Neutrophil (primary cell): ENCODE data around the gene CXCL8.

Experiments
- H3K27ac ChIP-seq: fragments of 200-600 bp; sonication (generic); 2 replicates; pipeline ENCODE4 v1.5.1; 2016; ENCODE audit warnings: mild to moderate bottlenecking, moderate library complexity
- H3K27me3 ChIP-seq: fragments of 200-600 bp; sonication (generic); 2 replicates; pipeline ENCODE4 v1.6.0; 2016; ENCODE audit warnings: mild to moderate bottlenecking
- H3K36me3 ChIP-seq: fragments of 200-600 bp; sonication (generic); 2 replicates; pipeline ENCODE4 v1.5.1; 2017
- H3K4me1 ChIP-seq, 2 experiments: fragments of 200-600 bp in 1 of 2; sonication (generic) in 1 of 2; 1 replicate in 1 of 2; 2 replicates in 1 of 2; pipeline versions ENCODE4 v1.5.1 to v1.6.1; 2013 to 2016; ENCODE audit warnings: low read depth in 1 of 2, low read length in 1 of 2, mild to moderate bottlenecking in 1 of 2, moderate library complexity in 1 of 2; ENCODE audit not compliant: control insufficient read depth in 1 of 2, insufficient read depth in 1 of 2
- H3K4me3 ChIP-seq, 2 experiments: fragments of 200-600 bp in 1 of 2; sonication (generic) in 1 of 2; 1 replicate in 1 of 2; 2 replicates in 1 of 2; pipeline ENCODE4 v1.5.1; 2013 to 2016; ENCODE audit warnings: low read depth in 1 of 2, low read length in 1 of 2, mild to moderate bottlenecking in 1 of 2, moderate library complexity in 1 of 2
- H3K9me3 ChIP-seq: fragments of 200-600 bp; sonication (generic); 2 replicates; pipeline ENCODE4 v1.5.1; 2016
- TF ChIP-seq, protein P1 (sequence below): fragments of 200-600 bp; sonication (generic); IDR thresholded peaks from 2 replicates; pipeline ENCODE4 v1.5.1; 2016; ENCODE audit warnings: antibody characterized with exemption

CXCL8 gene

DNA sequence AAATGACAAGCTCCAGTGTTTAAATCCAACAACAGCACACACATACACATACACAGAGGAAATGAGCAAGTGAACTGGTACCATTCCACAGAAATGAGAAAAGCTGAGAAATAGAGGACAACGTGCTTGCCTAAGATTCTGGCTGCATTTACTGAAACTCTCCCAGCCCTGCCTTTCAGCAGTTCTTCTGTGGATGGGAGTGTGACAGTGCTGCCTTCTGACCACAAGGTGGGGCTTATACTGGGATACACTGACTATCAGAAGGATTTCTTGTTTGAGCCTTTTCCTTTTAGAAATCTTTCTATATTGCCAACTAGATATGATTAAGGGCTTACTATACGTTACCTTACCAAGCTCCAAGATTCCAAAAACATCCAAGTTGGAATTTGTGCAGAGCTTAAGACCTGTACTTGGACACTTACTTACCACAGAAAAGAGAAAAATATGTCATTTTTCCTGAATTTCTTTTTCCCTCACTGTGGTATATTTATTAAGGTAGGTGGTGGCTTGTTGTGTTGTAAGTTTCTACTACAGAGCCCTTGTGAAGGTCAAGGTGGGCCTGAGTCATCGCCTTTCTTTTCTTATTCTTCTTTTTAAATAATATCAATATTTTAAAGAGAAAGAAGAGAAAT lies 10.7 kb upstream of the CXCL8 start:
- Histone ChIP-seq H3K9me3 (no peaks in the 10 kb centered on the region), H3K4me1 (peaks cover 65 to 82% of the 10 kb centered on the region in 2 experiments), H3K27ac (peak overlapping the region; percentile 97), H3K27me3 (no peaks in the 10 kb centered on the region), H3K4me3 (no peak overlapping the region), H3K36me3 (no peaks in the 10 kb centered on the region)
- TF ChIP-seq, protein P1, sequence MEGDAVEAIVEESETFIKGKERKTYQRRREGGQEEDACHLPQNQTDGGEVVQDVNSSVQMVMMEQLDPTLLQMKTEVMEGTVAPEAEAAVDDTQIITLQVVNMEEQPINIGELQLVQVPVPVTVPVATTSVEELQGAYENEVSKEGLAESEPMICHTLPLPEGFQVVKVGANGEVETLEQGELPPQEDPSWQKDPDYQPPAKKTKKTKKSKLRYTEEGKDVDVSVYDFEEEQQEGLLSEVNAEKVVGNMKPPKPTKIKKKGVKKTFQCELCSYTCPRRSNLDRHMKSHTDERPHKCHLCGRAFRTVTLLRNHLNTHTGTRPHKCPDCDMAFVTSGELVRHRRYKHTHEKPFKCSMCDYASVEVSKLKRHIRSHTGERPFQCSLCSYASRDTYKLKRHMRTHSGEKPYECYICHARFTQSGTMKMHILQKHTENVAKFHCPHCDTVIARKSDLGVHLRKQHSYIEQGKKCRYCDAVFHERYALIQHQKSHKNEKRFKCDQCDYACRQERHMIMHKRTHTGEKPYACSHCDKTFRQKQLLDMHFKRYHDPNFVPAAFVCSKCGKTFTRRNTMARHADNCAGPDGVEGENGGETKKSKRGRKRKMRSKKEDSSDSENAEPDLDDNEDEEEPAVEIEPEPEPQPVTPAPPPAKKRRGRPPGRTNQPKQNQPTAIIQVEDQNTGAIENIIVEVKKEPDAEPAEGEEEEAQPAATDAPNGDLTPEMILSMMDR: peak; percentile 92

DNA sequence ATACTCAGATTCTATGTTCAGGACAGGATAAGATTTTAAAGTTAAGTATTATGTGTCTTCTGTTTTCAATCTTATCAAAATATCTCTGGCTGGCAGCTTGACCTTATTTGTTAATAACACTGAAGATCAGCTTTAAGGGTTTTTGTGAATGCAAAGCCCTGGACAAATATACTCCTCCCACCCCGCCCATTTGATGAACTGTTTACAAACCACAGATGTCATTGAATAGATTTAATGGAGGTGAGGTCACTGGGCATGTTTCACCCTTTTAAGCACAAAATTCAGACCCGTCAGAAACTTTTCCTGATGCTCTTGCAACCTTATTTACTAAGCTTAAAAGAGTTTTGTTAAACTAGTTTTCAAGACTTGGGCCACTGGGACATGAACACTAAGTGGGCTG lies 10.1 kb upstream of the CXCL8 start:
- peak overlapping the region; percentile 97 for H3K27ac ChIP-seq
- no peaks in the 10 kb centered on the region for H3K27me3 ChIP-seq
- TF ChIP-seq, protein P1: no peak
- peak overlapping the region; percentile 6 to 31 for H3K4me3 ChIP-seq
- peaks cover 68 to 85% of the 10 kb centered on the region in 2 experiments for H3K4me1 ChIP-seq
- no peaks in the 10 kb centered on the region for H3K36me3 ChIP-seq
- H3K9me3 ChIP-seq: no peaks in the 10 kb centered on the region

DNA sequence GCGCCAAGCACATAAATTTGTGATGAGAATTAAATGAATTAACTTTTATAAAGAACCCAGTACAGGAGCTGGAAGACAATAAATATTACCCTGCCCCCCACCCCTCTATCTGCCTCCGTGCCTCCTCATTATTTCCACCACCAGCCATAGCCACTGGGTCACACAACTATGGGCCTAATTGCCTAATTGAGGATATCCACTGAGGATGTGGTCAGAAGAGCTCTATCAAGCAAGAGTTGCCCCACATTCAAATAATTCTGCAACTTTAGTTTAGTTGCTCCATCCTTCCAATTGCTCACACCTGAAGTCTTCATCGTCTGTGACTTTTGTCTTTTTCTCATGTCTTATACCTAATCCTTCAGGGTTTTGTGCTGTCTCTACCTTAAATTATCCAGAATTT lies 9.5 kb upstream of the CXCL8 start:
- TF ChIP-seq, protein P1: peak; percentile 40
- no peaks in the 10 kb centered on the region for H3K9me3 ChIP-seq
- no peaks in the 10 kb centered on the region for H3K27me3 ChIP-seq
- peak overlapping the region; percentile 97 for H3K27ac ChIP-seq
- H3K36me3 ChIP-seq: no peaks in the 10 kb centered on the region
- H3K4me3 ChIP-seq: peak overlapping the region; percentile 9 to 31
- peaks cover 74 to 88% of the 10 kb centered on the region in 2 experiments for H3K4me1 ChIP-seq

DNA sequence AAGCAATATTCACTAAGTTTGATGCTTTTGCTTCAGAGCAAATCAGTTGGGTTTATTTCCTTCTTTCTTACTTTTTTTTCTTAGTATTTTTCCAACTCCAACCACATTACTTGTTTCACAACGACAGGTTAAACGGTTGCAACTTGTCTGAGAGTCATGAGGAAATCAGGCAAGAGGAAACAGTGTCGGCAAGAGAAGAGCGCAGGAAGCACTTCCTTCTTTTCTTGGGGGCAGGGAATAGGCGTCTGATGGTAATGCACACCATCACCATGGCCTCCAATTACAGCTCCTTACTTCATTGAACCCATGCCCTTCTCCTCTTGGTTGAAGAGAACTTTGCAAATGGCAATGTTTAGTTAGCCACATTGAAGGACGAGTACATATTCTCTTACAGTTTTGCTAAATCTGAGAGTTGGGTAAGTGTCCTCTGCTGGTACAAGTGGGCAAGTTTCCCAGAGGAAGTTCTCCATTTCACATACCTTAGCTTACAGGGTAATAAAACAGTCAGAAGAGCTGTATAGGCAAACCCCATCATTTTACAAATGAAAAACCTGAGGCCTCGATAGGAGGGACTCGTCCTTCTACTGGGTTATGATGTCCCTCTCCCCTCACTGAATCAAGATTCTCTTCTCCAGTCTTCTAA lies 8.3 kb upstream of the CXCL8 start:
- TF ChIP-seq, protein P1: peak; percentile 65
- Histone ChIP-seq H3K4me3 (peak overlapping the region; percentile 2 to 31), H3K27ac (peak overlapping the region; percentile 97), H3K27me3 (no peaks in the 10 kb centered on the region), H3K4me1 (peaks cover 79 to 88% of the 10 kb centered on the region in 2 experiments), H3K36me3 (no peaks in the 10 kb centered on the region), H3K9me3 (no peaks in the 10 kb centered on the region)

DNA sequence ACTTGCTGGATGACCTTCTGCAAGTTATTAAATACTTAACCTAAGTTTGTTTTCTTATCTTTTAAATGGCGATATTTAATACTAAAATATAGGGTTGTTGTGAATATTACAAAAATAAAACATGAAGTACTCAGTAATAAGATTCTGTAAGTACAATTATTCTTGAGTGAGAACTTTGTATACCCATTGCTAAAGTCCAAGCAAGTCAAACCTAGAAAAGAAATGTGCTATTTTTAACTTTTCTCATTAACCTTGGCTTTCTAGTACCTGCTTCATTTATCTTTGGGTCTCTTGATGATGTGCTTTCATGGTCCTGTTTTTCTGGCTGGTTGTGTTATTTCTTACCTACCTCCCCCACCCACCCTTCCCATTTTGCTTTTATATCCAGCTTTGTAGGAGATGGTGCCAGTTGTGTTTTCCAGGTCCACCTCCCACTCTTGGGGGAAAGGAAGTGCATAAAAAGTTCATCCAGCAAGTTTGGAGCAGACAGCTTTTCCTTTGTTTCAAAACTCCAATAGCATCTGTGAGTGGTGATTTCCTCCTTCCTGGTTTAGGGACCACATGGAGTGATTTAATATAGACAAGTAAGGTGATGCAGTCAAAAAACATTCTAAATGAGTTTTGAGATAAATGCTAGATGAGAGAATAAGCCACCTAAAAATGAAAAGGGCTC lies 7.5 kb upstream of the CXCL8 start:
- peak overlapping the region in 1 of 2 experiments; percentile 22 for H3K4me3 ChIP-seq
- no peaks in the 10 kb centered on the region for H3K9me3 ChIP-seq
- peaks cover 77 to 80% of the 10 kb centered on the region in 2 experiments for H3K4me1 ChIP-seq
- H3K36me3 ChIP-seq: no peaks in the 10 kb centered on the region
- TF ChIP-seq, protein P1: no peak
- peak overlapping the region; percentile 97 for H3K27ac ChIP-seq
- no peaks in the 10 kb centered on the region for H3K27me3 ChIP-seq
